Kidney epithelial cell (primary cell): ENCODE results near the gene BRD9. TPM values are rescaled to one million over a fixed set of nuclear protein-coding genes. Genes with fewer than 3 reads are reported as not detected.
"Not testable (repeated sequence)": the region's sequence is repeated elsewhere in the genome, so short reads cannot be mapped to it uniquely, and the experiment has no call there.

ENCODE experiments used
- DNase-seq: peaks from one replicate; pipeline ENCODE4 v3.0.0-alpha.2; 2010; ENCODE audit warnings: low read depth
- H3K27me3 ChIP-seq: 2 replicates; pipeline ENCODE4 v1.6.0; 2011; ENCODE audit warnings: low read length; ENCODE audit not compliant: control insufficient read depth, insufficient read depth
- H3K36me3 ChIP-seq: 2 replicates; pipeline ENCODE4 v1.5.1; 2011; ENCODE audit warnings: low read length; ENCODE audit not compliant: control insufficient read depth, insufficient read depth
- H3K4me3 ChIP-seq: 2 replicates; pipeline ENCODE4 v1.5.1; 2011; ENCODE audit warnings: low read depth, mild to moderate bottlenecking, control low read depth, low read length
- CTCF ChIP-seq: IDR thresholded peaks from 2 replicates; pipeline ENCODE4 v1.5.1; 2011; ENCODE audit warnings: mild to moderate bottlenecking, moderate library complexity, low read length, control low read depth, inconsistent platforms; ENCODE audit not compliant: insufficient read depth, poor library complexity, severe bottlenecking
- total RNA-seq: library from RNA; depleted of rRNA; stranded (reverse); fragments of >200 nt; gene quantifications from 2 replicates; pipeline ENCODE4 v1.2.3, GENCODE V29; 2015

Gene BRD9
- total RNA-seq, 1 donor from 2014 or later = 47.3 TPM

- Histone ChIP-seq H3K36me3 (no peaks in the 10 kb centered on the region), H3K27me3 (peaks cover 37% of the 10 kb centered on the region), H3K4me3 (no peak overlapping the region)
- no peak for DNase-seq
- TF ChIP-seq CTCF = no peak
These were observed 41.5 kb downstream of the BRD9 start for GRCh38 chr5:851076-851475.

GRCh38 chr5:850511-851006, 42.0 kb downstream of the BRD9 start, which contains the start of gene ZDHHC11:
TSS of gene ZDHHC11 (minus strand) at chr5:850986. CDS start at chr5:850602, 384 bp downstream.
- no peak for DNase-seq
- Histone ChIP-seq H3K4me3 (no peak within 1 kb of the TSS), H3K36me3 (no peaks in the 10 kb centered on the region), H3K27me3 (peaks cover 37% of the 10 kb centered on the region)
- no peak for TF ChIP-seq CTCF

- TF ChIP-seq CTCF = no peak
- DNase-seq = no peak
- no peak overlapping the region for H3K4me3 ChIP-seq
- peaks cover 37% of the 10 kb centered on the region for H3K27me3 ChIP-seq
- no peaks in the 10 kb centered on the region for H3K36me3 ChIP-seq
These were observed 42.8 kb downstream of the BRD9 start for GRCh38 chr5:849651-850301.

- peaks cover 34% of the 10 kb centered on the region for H3K27me3 ChIP-seq
- H3K36me3 ChIP-seq = no peaks in the 10 kb centered on the region
- no peak overlapping the region for H3K4me3 ChIP-seq
- DNase-seq = no peak
- TF ChIP-seq CTCF = no peak
These were observed 43.9 kb downstream of the BRD9 start for GRCh38 chr5:848671-849111.

GRCh38 chr5:847736-848135, 44.9 kb downstream of the BRD9 start:
- H3K4me3 ChIP-seq, H3K36me3 ChIP-seq, DNase-seq: not testable (repeated sequence)
- peaks cover 32% of the 10 kb centered on the region for H3K27me3 ChIP-seq

- H3K27me3 ChIP-seq = peaks cover 26% of the 10 kb centered on the region
- H3K4me3 ChIP-seq, DNase-seq, H3K36me3 ChIP-seq: not testable (repeated sequence)
These were observed 45.4 kb downstream of the BRD9 start for GRCh38 chr5:847212-847611.

GRCh38 chr5:846602-847091, 46.0 kb downstream of the BRD9 start:
- not testable (repeated sequence) for DNase-seq, H3K36me3 ChIP-seq

GRCh38 chr5:845676-846601, 46.7 kb downstream of the BRD9 start:
- DNase-seq, H3K4me3 ChIP-seq: not testable (repeated sequence)

More at GRCh38 chr5:846602-847091, 46.0 kb downstream of the BRD9 start:
- not testable (repeated sequence) for H3K4me3 ChIP-seq
- peaks cover 23% of the 10 kb centered on the region for H3K27me3 ChIP-seq

GRCh38 chr5:845031-845675, 47.4 kb downstream of the BRD9 start:
- not testable (repeated sequence) for H3K4me3 ChIP-seq, DNase-seq, H3K27me3 ChIP-seq, H3K36me3 ChIP-seq

More at GRCh38 chr5:845676-846601, 46.7 kb downstream of the BRD9 start:
- peaks cover 16% of the 10 kb centered on the region for H3K27me3 ChIP-seq
- H3K36me3 ChIP-seq = not testable (repeated sequence)
